HG02973 (cell line): ENCODE measurements around the gene BATF.

Experiments used
- ATAC-seq: cut with Tn5 transposase; IDR thresholded peaks from one replicate; pipeline ENCODE4 v1.9.1; 2021; ENCODE audit warnings: moderate library complexity; ENCODE audit not compliant: unreplicated experiment

Gene BATF

GRCh38 chr14:75591987-75592575 lies 69.8 kb downstream of the BATF start:
- no peak for ATAC-seq

GRCh38 chr14:75595226-75595625 lies 73.0 kb downstream of the BATF start:
- ATAC-seq, result no peak
